Trophoblast cell (in vitro differentiated cells and primary cell): ENCODE measurements around the gene CHMP2B.

Source experiments
- DNase-seq, 2 donors: peaks; one replicate each; pipeline ENCODE4 v3.0.0-alpha.2; 2016
- H2AFZ ChIP-seq: 2 replicates; pipeline ENCODE4 v1.6.1; 2013; ENCODE audit warnings: low read length, moderate library complexity, mild to moderate bottlenecking; ENCODE audit not compliant: insufficient read depth, poor library complexity
- H2AK5ac ChIP-seq: 2 replicates; pipeline ENCODE4 v1.6.1; 2013; ENCODE audit warnings: mild to moderate bottlenecking, low read length
- H2BK120ac ChIP-seq: 2 replicates; pipeline ENCODE4 v1.6.1; 2013; ENCODE audit warnings: low read length, mild to moderate bottlenecking, moderate library complexity; ENCODE audit not compliant: insufficient read depth, poor library complexity
- H2BK12ac ChIP-seq: 2 replicates; pipeline ENCODE4 v1.6.1; 2013; ENCODE audit warnings: mild to moderate bottlenecking, low read length, moderate library complexity
- H2BK5ac ChIP-seq: 2 replicates; pipeline ENCODE4 v1.6.1; 2013; ENCODE audit warnings: low read length, low read depth, moderate library complexity, mild to moderate bottlenecking; ENCODE audit not compliant: poor library complexity
- H3K14ac ChIP-seq: 2 replicates; pipeline ENCODE4 v1.6.1; 2013; ENCODE audit warnings: mild to moderate bottlenecking, low read length
- H3K18ac ChIP-seq: 2 replicates; pipeline ENCODE4 v1.6.1; 2013; ENCODE audit warnings: mild to moderate bottlenecking, low read length
- H3K23ac ChIP-seq: 2 replicates; pipeline ENCODE4 v1.6.1; 2013; ENCODE audit warnings: low read length
- H3K27ac ChIP-seq: 2 replicates; pipeline ENCODE4 v1.5.1; 2013; ENCODE audit warnings: low read depth, mild to moderate bottlenecking, inconsistent platforms, low read length, moderate library complexity
- H3K27me3 ChIP-seq: 2 replicates; pipeline ENCODE4 v1.6.1; 2013; ENCODE audit warnings: inconsistent platforms, mild to moderate bottlenecking, low read length, moderate library complexity; ENCODE audit not compliant: insufficient read depth
- H3K36me3 ChIP-seq, 2 experiments: 1 replicate in 1 of 2; 2 replicates in 1 of 2; pipeline ENCODE4 v1.6.1; 2013; ENCODE audit warnings: low read length in 2 of 2, mild to moderate bottlenecking in 2 of 2, moderate library complexity in 1 of 2; ENCODE audit not compliant: insufficient read depth in 2 of 2, control insufficient read depth in 1 of 2
- H3K4ac ChIP-seq: 2 replicates; pipeline ENCODE4 v1.6.1; 2013; ENCODE audit warnings: low read depth, mild to moderate bottlenecking, low read length, moderate library complexity
- H3K4me1 ChIP-seq, 2 experiments: 1 replicate in 1 of 2; 2 replicates in 1 of 2; pipeline ENCODE4 v1.6.1; 2013; ENCODE audit warnings: low read length in 2 of 2, mild to moderate bottlenecking in 2 of 2, moderate library complexity in 1 of 2; ENCODE audit not compliant: insufficient read depth in 2 of 2, control insufficient read depth in 1 of 2
- H3K4me2 ChIP-seq: 2 replicates; pipeline ENCODE4 v1.6.1; 2013; ENCODE audit warnings: inconsistent platforms, mild to moderate bottlenecking, low read length, moderate library complexity
- H3K4me3 ChIP-seq: 2 replicates; pipeline ENCODE4 v1.5.1; 2013; ENCODE audit warnings: mild to moderate bottlenecking, low read depth, low read length, inconsistent platforms
- H3K79me1 ChIP-seq: one replicate; pipeline ENCODE4 v1.6.1; 2013; ENCODE audit warnings: low read length
- H3K79me2 ChIP-seq: 2 replicates; pipeline ENCODE4 v1.6.1; 2013; ENCODE audit warnings: low read length, mild to moderate bottlenecking; ENCODE audit not compliant: control insufficient read depth, insufficient read depth, poor library complexity
- H3K9ac ChIP-seq: 2 replicates; pipeline ENCODE4 v1.6.1; 2013; ENCODE audit warnings: mild to moderate bottlenecking, low read length
- H3K9me3 ChIP-seq: 2 replicates; pipeline ENCODE4 v1.6.1; 2013; ENCODE audit warnings: low read depth, mild to moderate bottlenecking, control low read depth, inconsistent platforms, low read length; ENCODE audit not compliant: insufficient read depth
- H4K12ac ChIP-seq: 2 replicates; pipeline ENCODE4 v1.6.1; 2013; ENCODE audit warnings: low read depth, mild to moderate bottlenecking, low read length, moderate library complexity
- H4K8ac ChIP-seq: 2 replicates; pipeline ENCODE4 v1.6.1; 2013; ENCODE audit warnings: low read depth, mild to moderate bottlenecking, low read length, moderate library complexity
- H4K91ac ChIP-seq: one replicate; pipeline ENCODE4 v1.6.1; 2013; ENCODE audit warnings: low read depth, mild to moderate bottlenecking, low read length, moderate library complexity
- WGBS: extraction: QIAGEN DNeasy Blood & Tissue Kit; methylation state at CpG from one replicate; pipeline ENCODE4 v1.1.7; 2013; ENCODE audit warnings: missing lambda C conversion rate; ENCODE audit not compliant: insufficient read length, insufficient coverage; ENCODE audit errors: extremely low coverage; 5-methylcytosine and 5-hydroxymethylcytosine counted together

Gene CHMP2B

DNA sequence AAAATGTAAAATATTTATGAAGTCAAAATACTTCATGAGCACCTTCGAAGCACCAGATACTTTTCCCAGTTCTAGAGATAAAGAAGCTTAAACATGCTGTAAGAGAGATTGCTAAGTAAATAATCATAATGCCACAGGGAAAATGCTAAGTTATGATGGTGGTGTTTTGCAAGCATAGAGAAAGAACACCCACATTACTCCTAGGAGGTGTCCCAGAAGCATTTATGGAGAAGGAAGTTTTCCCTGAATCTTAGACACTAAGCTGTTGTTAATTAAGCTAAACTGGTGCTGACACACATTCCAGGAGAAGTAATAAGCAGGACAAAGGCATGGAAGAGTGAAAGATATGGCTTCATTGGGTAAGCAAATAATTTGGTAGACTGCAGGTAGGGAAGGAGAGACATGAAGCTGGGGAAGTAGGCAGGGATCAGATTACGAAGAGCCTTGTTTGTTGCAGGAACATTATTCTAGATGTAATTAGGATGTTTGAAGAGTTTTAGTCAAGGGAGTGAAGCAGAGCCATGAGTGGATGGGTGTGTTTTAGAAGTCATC, 40.4 kb upstream of the CHMP2B start:
- no peak overlapping the region for H4K8ac ChIP-seq
- no CpG with 5 or more reads among the region's 2 CpGs for WGBS
- no peak overlapping the region for H3K9ac ChIP-seq
- H4K91ac ChIP-seq: no peak overlapping the region
- H3K27me3 ChIP-seq: no peaks in the 10 kb centered on the region
- peaks cover 0 to 2% of the 10 kb centered on the region in 2 experiments for H3K4me1 ChIP-seq
- no peak overlapping the region for H3K18ac ChIP-seq
- H4K12ac ChIP-seq: no peak overlapping the region
- no peak overlapping the region for H2AFZ ChIP-seq
- no peak overlapping the region for H3K14ac ChIP-seq
- H3K4me2 ChIP-seq: no peak overlapping the region
- no peak overlapping the region for H3K23ac ChIP-seq
- H2BK120ac ChIP-seq: no peak overlapping the region
- H3K9me3 ChIP-seq: no peaks in the 10 kb centered on the region
- H3K4ac ChIP-seq: no peak overlapping the region
- no peaks in the 10 kb centered on the region for H3K79me2 ChIP-seq
- H3K4me3 ChIP-seq: no peak overlapping the region
- no peak overlapping the region for H2BK5ac ChIP-seq
- no peak overlapping the region for H2AK5ac ChIP-seq
- peak; percentile 53 to 94 for DNase-seq
- H3K27ac ChIP-seq: no peak overlapping the region
- H2BK12ac ChIP-seq: no peak overlapping the region
- no peaks in the 10 kb centered on the region for H3K36me3 ChIP-seq
- H3K79me1 ChIP-seq: no peaks in the 10 kb centered on the region

GRCh38 chr3:87191175-87191574, 35.9 kb upstream of the CHMP2B start:
- no peak overlapping the region for H2AFZ ChIP-seq
- H3K79me1 ChIP-seq: no peaks in the 10 kb centered on the region
- no peak overlapping the region for H3K4me2 ChIP-seq
- H3K27ac ChIP-seq: no peak overlapping the region
- no peak overlapping the region for H3K4ac ChIP-seq
- H3K18ac ChIP-seq: no peak overlapping the region
- H4K12ac ChIP-seq: no peak overlapping the region
- no peak overlapping the region for H3K4me3 ChIP-seq
- no peaks in the 10 kb centered on the region for H3K36me3 ChIP-seq
- H3K4me1 ChIP-seq: no peaks in the 10 kb centered on the region
- H2BK5ac ChIP-seq: no peak overlapping the region
- H3K23ac ChIP-seq: no peak overlapping the region
- no peaks in the 10 kb centered on the region for H3K27me3 ChIP-seq
- H3K9ac ChIP-seq: no peak overlapping the region
- no peak overlapping the region for H2AK5ac ChIP-seq
- H3K9me3 ChIP-seq: peaks cover 3% of the 10 kb centered on the region
- no peak for DNase-seq
- WGBS: no CpG with 5 or more reads among the region's 2 CpGs
- H4K91ac ChIP-seq: no peak overlapping the region
- no peak overlapping the region for H3K14ac ChIP-seq
- no peaks in the 10 kb centered on the region for H3K79me2 ChIP-seq
- H2BK12ac ChIP-seq: no peak overlapping the region
- no peak overlapping the region for H4K8ac ChIP-seq
- no peak overlapping the region for H2BK120ac ChIP-seq

- no peak overlapping the region for H2AK5ac ChIP-seq
- H3K23ac ChIP-seq: no peak overlapping the region
- no peak overlapping the region for H2AFZ ChIP-seq
- peaks cover 3% of the 10 kb centered on the region for H3K9me3 ChIP-seq
- H3K27me3 ChIP-seq: no peaks in the 10 kb centered on the region
- H4K91ac ChIP-seq: no peak overlapping the region
- no peak overlapping the region for H3K4me2 ChIP-seq
- no peak overlapping the region for H2BK120ac ChIP-seq
- H3K79me1 ChIP-seq: no peaks in the 10 kb centered on the region
- no peak overlapping the region for H3K18ac ChIP-seq
- no peak overlapping the region for H3K4me3 ChIP-seq
- H3K79me2 ChIP-seq: no peaks in the 10 kb centered on the region
- no peak overlapping the region for H4K8ac ChIP-seq
- H3K27ac ChIP-seq: no peak overlapping the region
- no peaks in the 10 kb centered on the region for H3K36me3 ChIP-seq
- no peak overlapping the region for H2BK12ac ChIP-seq
- no peak overlapping the region for H3K9ac ChIP-seq
- H2BK5ac ChIP-seq: no peak overlapping the region
- DNase-seq: no peak
- H4K12ac ChIP-seq: no peak overlapping the region
- no peak overlapping the region for H3K14ac ChIP-seq
- no peaks in the 10 kb centered on the region for H3K4me1 ChIP-seq
- no peak overlapping the region for H3K4ac ChIP-seq
Observed at GRCh38 chr3:87191641-87192040, 35.5 kb upstream of the CHMP2B start.

DNA sequence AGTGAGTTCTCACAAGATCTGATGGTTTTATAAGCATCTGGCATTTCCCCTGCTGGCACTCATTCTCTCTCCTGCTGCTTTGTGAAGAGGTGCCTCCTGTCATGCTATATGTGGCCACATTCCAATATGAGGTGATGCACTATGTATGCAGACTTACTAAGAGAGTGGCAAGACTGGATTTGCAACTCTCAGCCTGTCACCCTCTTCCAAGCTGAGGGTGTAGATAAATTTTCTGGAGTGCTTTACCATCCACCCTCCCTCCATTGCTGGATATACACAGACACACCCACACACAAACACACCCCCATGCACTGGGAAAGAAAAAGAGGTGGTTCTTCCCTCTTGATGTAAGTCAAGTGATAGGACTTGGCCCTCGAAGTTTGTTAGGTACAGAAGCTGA, 30.2 kb upstream of the CHMP2B start:
- no peak overlapping the region for H3K27ac ChIP-seq
- no peak overlapping the region for H4K12ac ChIP-seq
- no peak overlapping the region for H2BK5ac ChIP-seq
- no peak overlapping the region for H3K4me3 ChIP-seq
- no peak overlapping the region for H2BK120ac ChIP-seq
- peaks cover 3% of the 10 kb centered on the region for H3K9me3 ChIP-seq
- H3K27me3 ChIP-seq: no peaks in the 10 kb centered on the region
- no peak overlapping the region for H2AFZ ChIP-seq
- no peak overlapping the region for H4K8ac ChIP-seq
- H3K4ac ChIP-seq: no peak overlapping the region
- H3K36me3 ChIP-seq: no peaks in the 10 kb centered on the region
- no peak overlapping the region for H3K23ac ChIP-seq
- H3K4me1 ChIP-seq: no peaks in the 10 kb centered on the region
- peak; percentile 0 to 52 for DNase-seq
- no peaks in the 10 kb centered on the region for H3K79me1 ChIP-seq
- no CpG with 5 or more reads among the region's 1 CpG for WGBS
- H3K4me2 ChIP-seq: no peak overlapping the region
- H3K14ac ChIP-seq: no peak overlapping the region
- no peaks in the 10 kb centered on the region for H3K79me2 ChIP-seq
- H3K18ac ChIP-seq: no peak overlapping the region
- H3K9ac ChIP-seq: no peak overlapping the region
- H4K91ac ChIP-seq: no peak overlapping the region
- no peak overlapping the region for H2AK5ac ChIP-seq
- H2BK12ac ChIP-seq: no peak overlapping the region
